SKM-1 (cell line): ENCODE results near the gene TIMM50.
"Not testable (repeated sequence)": the region's sequence is repeated elsewhere in the genome, so short reads cannot be mapped to it uniquely, and the experiment has no call there.

Source experiments
- DNase-seq: peaks from one replicate; lab custom pipeline; 2025; ENCODE audit not compliant: unreplicated experiment; lab: John Stamatoyannopoulos, UW

The TIMM50 gene

DNA sequence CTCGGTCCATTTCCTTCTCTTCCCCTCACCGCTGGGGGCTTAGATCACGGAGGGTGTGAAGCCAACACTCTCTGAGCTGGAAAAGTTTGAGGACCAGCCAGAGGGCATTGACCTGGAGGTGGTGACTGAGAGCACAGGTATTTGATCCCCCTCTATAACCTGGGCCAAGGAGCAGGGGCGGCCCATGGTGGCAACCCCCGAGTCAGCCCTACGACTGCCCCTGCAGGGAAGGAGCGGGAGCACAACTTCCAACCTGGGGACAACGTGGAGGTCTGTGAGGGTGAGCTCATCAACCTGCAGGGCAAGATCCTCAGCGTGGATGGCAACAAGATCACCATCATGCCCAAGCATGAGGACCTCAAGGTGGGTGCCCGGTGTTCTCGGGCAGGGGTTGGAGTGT is 11.6 kb upstream of the TIMM50 start:
- DNase-seq, result no peak

DNA sequence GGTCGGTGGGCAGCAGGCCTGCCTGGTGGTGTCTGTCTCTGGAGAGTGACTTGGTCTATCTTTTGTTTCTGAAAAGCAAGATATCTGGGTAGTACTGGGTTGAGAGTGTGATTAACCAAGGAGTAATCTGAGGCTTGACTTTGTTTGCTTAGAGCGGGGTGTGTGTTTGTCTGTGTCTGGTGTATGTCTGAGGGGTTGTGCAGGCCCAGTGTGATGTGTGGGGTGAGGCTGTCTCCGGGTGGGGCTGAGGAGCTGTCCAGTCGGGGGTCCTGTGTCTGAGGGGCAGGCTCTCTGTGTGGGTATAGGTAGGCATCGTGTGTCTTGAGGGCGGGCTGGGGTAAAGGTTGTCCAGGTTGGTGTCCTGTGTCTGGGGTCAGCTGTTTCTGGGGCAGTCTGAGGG is 11.1 kb upstream of the TIMM50 start:
- no peak for DNase-seq

DNA sequence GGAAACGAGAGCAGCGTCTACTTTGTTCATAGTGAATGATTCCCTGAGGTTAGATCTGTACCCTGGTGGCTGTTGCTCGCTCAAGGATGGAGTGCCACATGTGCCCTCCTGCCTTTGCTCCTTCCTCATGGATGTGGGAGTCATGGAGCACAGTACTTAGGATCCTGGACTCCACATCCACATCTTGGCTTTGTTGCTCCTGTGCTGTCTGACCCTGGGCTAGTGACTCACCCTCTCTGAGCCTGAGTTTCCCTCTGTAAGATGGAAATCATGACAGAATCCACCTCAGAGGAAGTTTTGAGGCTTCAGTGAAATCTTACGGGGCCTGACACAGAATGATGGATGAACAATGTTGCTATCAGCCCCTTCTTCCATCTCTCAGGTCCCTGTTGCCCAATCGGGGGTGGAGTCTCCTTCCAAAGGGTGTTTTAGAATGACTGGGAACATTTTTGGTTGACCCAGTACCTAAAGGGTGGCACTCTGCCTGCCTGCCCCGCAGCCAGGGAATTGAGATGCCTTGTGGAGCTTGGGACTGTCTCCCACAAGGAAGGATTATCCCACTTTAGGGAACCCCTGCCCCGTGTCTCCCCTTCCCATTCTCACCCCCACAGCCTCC is 9.8 kb upstream of the TIMM50 start:
- no peak for DNase-seq

DNA sequence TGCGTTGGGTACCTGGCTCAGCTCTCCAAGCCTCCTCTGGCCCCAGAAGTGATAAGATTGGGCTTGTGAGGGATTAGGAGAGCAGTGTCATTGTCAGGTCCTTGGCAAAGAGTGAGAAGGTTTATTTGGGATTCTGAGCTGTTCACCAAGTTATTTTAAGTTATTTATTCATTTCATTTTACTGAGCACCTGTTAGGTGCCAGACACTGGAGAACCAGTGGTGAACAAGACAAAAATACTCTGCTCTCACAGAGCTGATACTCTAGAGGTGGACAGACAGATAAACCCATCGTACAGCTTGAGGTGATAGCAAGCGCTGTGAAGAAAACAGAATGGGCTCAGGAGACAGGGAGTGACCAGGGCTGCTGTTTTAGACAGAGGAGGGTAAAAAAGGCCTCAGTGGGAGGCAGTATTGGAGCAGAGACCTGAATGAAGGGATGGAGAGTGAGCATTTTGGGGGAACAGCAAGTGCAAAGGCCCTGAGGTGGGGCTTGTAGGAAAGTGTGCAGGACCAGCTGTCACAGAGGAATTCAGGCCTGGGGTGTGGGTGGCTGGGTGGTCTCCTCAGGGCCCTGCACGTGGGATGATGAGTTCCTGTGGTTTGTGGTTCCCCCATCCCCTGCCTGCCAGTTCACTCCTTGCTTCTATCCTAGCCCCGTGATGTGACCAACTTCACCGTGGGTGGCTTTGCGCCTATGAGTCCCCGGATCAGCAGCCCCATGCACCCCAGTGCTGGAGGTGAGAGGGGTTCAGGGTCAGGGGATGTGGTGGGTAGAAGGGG is 8.7 kb upstream of the TIMM50 start:
- no peak for DNase-seq

DNA sequence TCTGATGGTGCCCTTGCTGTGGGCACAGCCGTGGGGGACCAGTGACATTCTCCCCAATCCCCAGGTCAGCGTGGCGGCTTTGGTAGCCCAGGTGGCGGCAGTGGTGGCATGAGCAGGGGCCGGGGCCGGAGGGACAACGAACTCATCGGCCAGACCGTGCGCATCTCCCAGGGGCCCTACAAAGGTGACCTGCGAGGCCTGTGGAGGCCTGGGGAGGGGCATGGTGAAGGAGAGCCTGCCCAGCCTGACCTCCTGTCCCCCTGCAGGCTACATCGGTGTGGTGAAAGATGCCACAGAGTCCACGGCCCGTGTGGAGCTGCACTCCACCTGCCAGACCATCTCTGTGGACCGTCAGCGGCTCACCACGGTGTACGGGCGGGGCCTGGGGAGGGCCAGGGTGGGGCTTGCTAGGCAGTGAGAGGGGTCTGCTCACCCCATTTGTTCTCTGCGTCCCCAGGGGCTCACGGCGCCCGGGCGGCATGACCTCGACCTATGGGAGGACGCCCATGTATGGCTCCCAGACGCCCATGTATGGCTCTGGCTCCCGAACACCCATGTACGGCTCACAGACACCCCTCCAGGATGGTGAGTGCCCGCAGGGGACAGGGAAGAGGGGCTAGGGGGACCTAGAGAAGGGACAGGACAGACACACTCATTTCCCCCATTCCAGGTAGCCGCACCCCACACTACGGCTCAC is 7.7 kb upstream of the TIMM50 start:
- no peak for DNase-seq

DNA sequence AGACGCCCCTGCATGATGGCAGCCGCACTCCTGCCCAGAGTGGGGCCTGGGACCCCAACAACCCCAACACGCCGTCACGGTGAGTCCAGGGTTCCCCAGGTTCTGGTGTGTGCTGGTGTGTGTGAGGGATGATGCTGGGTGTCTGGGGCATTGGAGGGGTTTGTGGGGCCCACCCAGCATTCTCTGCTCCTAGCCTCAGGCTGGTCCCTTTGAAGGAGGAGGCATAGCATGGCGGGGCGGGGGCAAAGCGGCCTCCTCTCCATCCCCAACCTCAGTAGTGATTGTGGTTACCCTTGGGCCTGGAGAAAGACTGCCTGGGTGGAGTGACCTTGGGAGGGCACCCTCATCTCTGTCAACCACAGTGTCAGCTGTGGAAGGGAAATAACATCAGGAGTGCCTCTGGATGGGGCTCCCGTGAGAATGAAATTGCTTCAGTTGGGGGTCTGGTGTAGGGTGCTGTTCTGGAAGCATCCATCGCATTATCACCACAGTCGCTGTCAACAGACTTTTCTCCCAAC is 7.1 kb upstream of the TIMM50 start:
- DNase-seq, result no peak

DNA sequence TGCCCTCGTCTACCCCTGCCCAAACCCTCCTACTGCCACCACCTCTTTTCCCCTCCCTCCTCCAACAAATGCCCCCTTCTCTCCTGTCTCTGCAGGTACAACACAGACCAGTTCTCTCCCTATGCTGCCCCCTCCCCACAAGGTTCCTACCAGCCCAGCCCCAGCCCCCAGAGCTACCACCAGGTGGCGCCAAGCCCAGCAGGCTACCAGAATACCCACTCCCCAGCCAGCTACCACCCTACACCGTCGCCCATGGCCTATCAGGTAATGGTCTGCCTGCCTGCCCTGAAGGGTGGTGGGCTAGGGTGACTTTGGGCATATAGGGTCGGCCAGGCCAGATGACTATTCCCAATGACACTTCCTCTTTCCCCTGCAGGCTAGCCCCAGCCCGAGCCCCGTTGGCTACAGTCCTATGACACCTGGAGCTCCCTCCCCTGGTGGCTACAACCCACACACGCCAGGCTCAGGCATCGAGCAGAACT is 6.5 kb upstream of the TIMM50 start:
- no peak for DNase-seq

DNA sequence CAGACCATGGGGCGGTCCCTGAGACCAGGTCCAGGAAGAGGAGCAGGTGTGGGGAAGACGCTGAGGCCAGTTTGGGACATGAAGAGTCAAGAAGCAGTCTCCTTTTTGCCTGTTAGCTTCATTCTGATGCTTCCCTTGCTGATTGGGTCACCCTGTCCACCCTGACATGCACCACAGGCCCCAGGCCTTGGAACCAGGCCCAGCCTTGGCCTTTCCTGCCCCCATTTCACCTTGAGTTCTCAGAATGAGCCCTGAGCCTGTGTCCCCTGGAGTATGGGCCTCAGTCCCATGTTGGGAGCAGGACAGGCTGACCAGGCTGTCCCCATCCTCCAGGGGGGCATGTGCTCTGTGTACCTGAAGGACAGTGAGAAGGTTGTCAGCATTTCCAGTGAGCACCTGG is 4.9 kb upstream of the TIMM50 start:
- no peak for DNase-seq

DNA sequence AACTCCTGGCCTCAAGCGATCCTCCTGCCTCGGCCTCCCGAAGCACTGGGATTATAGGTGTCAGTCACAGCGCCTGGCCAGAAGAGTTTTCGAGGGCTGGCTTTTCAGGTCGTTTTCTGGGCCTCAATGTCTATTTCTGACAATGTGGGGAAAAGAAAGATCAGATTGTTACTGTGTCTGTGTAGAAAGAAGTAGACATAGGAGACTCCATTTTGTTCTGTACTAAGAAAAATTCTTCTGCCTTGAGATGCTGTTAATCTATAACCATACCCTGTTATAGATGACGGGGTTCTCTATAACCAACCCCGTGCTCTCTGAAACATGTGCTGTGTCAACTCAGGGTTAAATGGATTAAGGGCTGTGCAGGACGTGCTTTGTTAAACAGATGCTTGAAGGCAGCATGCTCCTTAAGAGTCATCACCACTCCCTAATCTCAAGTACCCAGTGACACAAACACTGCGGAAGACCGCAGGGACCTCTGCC is 1.3 kb upstream of the TIMM50 start:
- not testable (repeated sequence) for DNase-seq

DNA sequence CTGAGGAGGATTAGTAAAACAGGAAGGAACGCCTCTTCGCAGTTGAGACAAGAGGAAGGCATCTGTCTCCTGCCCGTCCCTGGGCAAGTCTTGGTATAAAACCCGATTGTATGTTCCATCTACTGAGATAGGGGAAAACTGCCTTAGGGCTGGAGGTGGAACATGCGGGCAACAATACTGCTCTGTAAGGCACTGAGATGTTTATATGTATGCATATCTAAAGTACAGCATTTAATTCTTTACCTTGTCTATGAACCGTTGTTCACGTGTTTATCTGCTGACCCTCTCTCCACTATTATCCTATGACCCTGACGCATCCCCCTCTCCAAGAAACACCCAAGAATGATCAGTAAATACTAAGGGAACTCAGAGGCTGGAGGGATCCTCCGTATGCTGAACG is 722 bp upstream of the TIMM50 start:
- DNase-seq, result no peak

DNA sequence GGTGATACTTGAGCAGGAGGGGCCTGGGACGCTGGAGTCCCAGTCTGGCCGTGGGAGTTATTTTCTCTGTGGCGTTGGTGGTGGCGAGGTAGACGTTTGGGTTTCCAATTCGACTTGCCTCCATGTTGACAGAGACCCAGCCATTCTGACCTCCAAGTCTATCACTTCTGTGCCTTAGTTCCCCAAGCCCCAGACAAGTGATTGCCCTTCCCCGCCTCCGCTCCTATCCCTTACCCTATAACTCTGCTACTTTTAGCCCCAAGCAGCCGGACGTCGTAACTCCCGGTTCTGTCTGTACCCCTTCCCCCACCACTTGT is 549 bp downstream of the TIMM50 start:
- no peak for DNase-seq

DNA sequence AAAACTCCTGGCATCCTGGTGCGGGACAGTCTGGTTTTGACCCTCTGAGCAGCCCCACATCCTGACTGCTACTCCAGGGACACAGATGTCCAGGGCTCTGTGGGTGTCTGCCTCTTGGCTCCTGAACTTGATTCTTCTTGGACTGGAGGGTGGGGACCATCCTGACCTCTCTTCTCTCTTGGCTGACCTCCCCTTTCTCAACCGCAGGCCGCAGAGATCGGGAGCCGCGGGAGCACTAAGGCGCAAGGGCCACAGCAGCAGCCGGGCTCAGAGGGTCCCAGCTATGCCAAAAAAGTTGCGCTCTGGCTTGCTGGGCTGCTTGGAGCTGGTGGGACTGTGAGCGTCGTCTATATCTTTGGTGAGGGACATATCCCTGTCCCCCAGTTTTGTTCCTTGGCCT is 1.0 kb downstream of the TIMM50 start:
- DNase-seq, result no peak

DNA sequence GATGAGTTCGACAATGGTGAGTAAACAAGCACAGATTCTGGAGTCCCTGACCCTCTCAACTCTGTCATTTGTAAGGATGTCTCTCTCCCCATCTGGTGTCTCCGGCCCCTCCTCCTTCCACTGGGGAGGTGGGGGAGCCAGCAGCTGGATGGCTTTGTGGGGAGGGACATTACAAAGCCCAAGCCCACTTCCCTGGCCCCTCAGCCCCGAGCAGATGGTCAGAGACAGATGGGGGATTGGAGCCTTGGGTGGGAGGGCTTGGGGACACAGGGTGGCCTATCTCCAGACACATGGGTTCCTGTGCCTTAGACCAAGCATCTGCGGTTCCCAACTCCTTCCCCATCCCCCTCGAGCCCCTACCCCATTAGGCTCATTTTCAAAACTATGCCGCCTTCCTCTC is 2.5 kb downstream of the TIMM50 start:
- no peak for DNase-seq

DNA sequence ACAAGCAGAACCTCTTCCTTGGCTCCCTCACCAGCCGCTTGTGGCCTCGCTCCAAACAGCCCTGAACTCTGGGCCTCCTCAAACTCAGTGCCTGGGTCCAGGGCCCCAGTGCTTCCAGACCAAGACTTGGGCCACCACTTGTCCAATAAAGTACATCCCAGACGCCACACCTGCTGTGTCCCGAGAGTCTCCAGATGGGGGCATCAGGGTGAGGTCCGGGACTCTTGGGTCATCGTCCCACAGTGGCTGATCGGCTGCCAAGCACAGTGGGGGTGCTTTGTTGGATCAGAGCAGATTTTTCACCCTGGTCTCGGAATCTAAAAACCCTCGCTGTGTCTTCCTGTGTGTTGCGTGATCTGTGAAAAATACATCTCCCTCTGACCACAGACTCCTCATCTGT is 9.1 kb downstream of the TIMM50 start:
- no peak for DNase-seq

DNA sequence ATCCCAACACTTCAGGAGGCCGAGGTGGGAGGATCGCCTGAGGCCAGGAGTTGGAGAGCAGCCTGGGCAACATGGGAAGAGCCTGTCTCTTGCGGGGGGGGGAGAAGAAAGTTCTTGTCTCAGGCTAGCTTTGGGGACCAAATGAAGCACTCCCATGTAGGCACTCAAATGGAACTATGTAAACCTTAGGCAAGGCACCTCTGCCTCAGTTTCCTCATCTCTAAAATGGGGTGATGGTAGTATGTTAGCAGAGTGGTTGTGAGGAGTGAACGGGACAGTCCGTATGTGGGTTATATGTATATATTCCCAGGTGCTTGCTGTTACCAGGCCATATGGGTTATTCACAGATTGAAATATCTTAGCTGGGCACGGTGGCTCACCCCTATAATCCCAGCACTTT is 11.6 kb downstream of the TIMM50 start:
- DNase-seq, result no peak

DNA sequence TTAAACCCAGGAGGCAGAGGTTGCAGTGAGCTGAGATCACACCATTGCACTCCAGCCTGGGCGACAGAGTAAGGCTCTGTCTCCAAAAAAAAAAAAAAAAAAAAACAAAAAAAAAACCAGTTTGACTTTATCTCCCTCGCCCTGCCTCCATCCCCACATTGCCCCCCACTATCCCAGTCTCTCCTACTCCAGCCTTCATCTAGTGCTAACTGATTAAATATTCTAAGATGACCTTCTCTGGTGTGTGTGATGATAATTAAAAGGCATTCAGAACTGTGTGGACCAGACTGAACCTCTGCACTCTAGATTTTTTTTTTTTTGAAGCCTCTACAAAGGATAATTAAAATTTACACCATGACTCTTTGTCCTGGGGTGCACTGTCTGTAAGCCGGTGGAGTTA is 12.2 kb downstream of the TIMM50 start:
- DNase-seq, result no peak

DNA sequence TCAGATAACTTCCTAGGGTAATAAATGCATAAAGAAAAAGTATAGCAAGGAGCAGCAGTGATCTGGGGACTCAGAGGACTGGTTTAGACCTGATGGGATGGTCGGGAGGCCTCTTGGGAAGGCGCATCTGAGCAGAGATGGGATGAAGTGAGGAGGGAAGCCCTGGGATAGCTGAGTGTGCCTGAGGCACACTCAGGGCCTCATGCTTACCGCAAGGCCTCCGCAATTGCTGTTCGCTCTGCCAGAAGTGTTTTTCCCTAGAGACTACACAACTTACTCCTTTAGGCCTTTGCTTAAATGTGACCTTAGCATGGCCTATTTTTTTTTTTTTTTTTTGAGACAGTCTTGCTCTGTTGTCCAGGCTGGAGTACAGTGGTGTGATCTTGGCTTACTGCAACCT is 14.0 kb downstream of the TIMM50 start:
- no peak for DNase-seq

DNA sequence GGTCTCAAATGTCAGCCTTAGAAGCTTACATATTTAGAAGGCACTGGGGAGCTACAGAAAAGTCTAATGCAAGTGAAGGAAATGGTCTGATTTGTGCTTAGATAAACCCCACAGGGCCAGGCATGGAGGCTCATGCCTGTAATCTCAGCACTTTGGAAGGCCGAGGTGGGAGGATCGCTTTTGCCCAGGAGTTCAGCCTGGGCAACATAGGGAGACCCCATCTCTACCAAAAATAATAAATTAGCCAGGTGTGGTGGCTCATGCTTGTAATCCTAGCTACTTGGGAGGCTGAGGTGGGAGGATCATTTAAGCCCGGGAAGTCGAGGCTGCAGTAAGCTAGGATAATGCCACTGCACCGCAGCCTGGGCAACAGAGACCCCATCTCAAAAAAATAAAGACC is 15.4 kb downstream of the TIMM50 start:
- no peak for DNase-seq

DNA sequence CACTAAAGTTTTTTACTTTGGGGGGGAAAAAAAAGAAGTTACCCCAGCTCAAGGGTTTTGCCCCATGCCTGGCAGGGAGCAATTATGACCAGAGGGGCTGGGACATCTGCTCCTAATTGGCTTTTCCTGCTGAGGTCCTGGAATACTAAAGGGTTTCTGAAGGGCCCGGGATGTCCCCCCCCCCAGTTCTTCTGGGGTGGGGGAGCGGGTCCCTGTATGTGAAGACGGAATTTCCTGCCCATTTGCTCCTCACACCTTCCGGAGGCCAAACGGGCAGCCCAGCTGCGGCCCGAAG is 17.0 kb downstream of the TIMM50 start:
- DNase-seq, result no peak

DNA sequence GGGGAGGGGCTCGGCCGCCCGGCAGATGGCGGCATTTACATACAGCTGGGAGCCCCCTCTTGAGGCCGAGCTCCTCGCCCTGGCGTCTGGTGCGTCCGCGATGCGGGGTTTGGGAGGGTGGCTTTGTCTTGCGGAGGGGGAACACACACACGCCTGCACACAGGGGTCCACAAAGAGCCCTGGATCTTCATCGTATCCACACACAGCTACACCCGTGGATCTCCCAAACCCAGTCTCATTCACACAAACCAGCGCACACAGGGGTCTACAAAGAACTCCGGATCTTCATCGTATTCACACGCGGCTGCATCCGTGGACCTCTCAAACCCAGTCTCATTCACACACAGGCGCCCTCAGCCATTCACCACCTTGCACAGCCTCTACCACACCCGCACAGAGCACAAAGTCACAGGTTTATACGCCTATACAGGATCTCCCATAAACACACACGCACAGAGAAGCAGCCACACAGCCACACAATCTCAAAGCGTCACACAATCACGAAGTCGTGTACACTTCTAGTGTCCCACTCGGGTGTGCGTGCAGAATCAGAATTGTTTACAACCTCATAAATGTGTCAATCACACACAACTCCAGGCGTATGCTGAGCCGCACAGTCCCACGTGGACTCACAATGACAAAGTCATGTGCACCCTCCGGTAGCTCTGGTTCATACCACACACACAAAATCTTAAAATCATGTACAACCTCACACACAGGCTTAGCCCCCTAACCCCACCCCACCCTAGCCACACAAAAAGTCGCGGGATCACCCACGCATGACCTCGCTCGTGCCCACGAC is 17.6 kb downstream of the TIMM50 start:
- no peak for DNase-seq
